Coronary artery (tissue), 2 donors: Measurements from ENCODE around the gene PRIMPOL.

ENCODE experiments used
- DNase-seq: peaks from one replicate; pipeline ENCODE4 v3.0.0-alpha.2; 2017; ENCODE audit warnings: low spot score
- H3K27ac ChIP-seq, 2 donors: fragments of 200-600 bp; sonication (generic); one replicate each; pipeline ENCODE4 v1.5.1; 2016 to 2019
- H3K4me3 ChIP-seq: fragments of 200-600 bp; sonication (generic); 2 replicates; pipeline ENCODE4 v1.5.1; 2016; ENCODE audit warnings: mild to moderate bottlenecking, moderate library complexity
- TF ChIP-seq, protein P1 (sequence below): fragments of 200-600 bp; sonication (generic); IDR thresholded peaks from one replicate; pipeline ENCODE4 v1.5.1; 2019; ENCODE audit warnings: antibody characterized with exemption

Gene PRIMPOL

DNA sequence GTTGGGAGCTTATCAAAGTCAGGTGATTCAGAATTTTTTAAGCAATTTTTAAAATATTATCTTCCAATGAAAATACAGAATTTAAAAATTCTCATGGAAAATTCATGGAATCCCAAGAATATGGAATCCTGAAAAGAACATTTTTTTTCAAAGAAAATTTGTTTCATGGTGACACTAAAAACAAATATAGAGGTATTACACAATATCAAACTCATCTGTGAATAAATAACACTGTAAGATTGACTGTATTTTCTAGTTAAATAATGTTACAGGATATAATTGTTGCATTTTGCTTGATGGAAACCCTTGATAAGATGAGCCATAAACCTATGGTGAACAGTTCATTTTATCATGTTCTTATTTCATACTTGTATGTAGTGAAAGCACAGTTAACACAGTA lies 11.4 kb downstream of the PRIMPOL start:
- DNase-seq = no peak
- H3K4me3 ChIP-seq = no peak overlapping the region
- H3K27ac ChIP-seq = no peak overlapping the region
- TF ChIP-seq, protein P1, sequence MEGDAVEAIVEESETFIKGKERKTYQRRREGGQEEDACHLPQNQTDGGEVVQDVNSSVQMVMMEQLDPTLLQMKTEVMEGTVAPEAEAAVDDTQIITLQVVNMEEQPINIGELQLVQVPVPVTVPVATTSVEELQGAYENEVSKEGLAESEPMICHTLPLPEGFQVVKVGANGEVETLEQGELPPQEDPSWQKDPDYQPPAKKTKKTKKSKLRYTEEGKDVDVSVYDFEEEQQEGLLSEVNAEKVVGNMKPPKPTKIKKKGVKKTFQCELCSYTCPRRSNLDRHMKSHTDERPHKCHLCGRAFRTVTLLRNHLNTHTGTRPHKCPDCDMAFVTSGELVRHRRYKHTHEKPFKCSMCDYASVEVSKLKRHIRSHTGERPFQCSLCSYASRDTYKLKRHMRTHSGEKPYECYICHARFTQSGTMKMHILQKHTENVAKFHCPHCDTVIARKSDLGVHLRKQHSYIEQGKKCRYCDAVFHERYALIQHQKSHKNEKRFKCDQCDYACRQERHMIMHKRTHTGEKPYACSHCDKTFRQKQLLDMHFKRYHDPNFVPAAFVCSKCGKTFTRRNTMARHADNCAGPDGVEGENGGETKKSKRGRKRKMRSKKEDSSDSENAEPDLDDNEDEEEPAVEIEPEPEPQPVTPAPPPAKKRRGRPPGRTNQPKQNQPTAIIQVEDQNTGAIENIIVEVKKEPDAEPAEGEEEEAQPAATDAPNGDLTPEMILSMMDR = no peak

DNA sequence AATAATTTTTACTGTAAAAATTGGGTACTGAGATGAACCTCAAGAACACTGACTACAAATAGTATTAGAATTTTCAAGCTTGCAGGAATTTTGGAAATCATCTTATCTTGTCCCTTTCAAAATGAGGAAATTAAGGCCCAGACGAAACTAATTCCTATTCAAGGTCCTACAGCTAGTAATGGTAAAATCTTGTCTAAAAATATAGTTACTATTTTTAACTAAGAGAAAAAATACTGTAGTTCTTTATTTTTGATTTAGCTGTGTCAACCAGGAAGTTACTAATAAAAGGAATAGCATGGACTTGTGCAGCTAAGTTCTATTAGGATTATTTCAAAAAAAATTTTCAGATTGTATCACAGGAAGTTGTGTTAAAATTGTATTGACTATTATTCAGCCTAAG lies 12.7 kb downstream of the PRIMPOL start:
- DNase-seq = no peak
- Histone ChIP-seq H3K27ac (no peak overlapping the region), H3K4me3 (no peak overlapping the region)
- TF ChIP-seq, protein P1 = no peak

DNA sequence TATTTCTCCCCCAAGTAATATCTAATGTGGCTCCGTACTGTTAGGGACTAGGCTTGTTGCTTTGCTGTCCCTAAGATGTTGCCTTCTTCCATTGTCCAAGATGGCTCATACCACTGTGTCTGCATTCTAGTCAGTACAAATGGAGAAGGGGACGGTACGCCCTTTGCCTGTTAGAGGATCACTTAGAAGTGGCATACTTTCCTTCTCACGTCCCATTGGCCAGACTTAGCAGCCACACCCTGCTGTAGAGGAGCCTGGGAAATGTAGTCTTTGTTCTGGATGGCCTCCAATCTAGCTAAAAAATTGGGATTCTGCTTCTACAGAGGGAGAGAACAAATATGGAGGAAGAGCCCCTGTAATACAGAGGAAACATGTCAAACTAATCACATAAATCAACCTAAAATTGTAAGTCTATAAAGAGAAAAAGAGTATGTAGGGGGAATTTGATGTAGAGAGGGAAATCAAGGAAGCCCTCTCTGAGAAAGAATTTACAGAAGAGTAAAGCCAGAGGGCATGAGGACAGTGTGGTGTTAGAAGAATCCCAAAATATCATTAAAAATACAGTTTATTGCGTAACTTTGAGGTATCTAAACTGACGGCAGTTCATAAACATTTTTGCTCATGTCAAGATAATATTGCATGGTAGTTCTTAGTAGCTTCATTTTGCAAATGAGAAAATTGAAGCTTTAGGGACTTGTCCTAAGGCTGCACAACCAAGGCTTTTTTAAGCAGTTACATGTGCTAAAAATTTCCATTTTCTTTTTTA lies 15.1 kb downstream of the PRIMPOL start:
- H3K4me3 ChIP-seq = no peak overlapping the region
- TF ChIP-seq, protein P1 = no peak
- H3K27ac ChIP-seq = no peak overlapping the region
- DNase-seq = no peak

DNA sequence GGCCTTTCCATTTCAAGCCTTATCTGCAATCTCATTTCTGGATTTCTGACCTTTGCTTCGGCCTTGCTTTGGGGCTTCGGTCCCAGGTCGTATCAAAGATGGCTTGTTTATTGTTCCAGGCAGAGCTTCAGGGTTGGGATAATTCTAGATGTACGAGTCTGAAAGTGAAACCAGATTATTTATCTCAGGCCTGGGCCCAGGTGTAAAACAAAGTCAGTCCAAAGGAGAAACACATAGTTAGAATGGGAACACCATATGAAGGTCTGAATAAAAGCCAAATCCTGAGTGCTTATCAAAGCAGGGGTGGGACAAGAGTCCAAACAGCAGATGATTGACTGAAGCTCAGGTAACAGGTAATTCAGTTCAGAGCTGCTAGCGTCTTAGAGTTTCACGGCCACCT lies 17.1 kb downstream of the PRIMPOL start:
- TF ChIP-seq, protein P1 = no peak
- H3K4me3 ChIP-seq = no peak overlapping the region
- H3K27ac ChIP-seq = no peak overlapping the region
- no peak for DNase-seq

DNA sequence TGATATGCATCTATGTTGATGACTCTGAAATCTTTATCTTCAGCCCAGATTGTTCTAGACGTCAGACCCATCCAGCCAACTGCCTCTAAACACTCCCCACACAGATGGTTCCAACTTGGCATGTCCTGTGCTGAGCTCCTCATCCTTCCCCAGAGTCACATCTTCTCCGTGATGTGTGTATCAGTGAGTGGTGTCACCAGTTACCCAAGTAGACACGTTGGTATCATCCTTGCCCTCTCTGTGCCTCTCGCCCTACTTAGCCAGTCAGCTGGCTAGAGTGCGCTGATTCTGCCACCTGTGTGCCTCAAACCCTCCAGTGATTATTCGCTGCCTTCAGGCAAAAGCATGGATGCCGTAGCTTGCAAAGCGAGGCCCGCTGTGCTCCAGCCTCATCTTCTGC lies 18.6 kb downstream of the PRIMPOL start:
- no peak for DNase-seq
- TF ChIP-seq, protein P1 = no peak
- Histone ChIP-seq H3K27ac (no peak overlapping the region), H3K4me3 (no peak overlapping the region)

DNA sequence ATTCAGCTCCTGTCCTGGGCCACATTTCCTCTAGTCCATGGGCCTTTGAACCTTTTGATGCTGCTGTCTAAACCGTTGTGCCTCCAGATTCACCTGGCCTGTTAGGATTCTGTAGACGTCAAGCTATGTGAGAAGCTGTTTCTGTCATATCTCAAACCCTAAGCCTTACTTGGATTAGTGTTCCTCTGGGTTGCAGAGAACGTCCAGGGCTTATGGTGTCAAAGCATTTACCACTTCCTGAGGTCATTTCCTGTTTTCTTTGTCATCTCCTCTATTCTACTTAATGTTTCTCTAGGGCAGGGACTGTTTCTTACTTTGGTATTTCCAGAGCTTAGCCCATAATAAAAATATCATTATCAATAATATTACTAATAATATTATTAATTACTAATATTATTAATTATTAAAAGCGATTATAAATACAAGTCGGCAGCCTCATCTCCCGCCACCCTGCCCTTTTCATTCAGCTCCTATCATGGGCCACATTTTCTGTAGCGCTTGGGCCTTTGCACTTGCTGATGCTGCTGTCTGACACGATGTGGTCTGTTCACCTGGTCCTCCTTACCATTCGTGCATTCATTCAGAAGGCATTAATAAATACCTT lies 19.1 kb downstream of the PRIMPOL start:
- DNase-seq = no peak

More for the DNA sequence above, 19.1 kb downstream of the PRIMPOL start:
- Histone ChIP-seq H3K27ac (no peak overlapping the region), H3K4me3 (no peak overlapping the region)
- TF ChIP-seq, protein P1 = no peak
